Neural cell (in vitro differentiated cells): ENCODE measurements around the gene TAF11L2. TPM values are rescaled to one million over a fixed set of nuclear protein-coding genes. Genes with fewer than 3 reads are reported as not detected.

Source experiments
- H2AFZ ChIP-seq: fragments of 200-600, 300-800 bp; sonication (generic), shearing (Covaris generic); 2 replicates; pipeline ENCODE4 v1.6.0; 2014; ENCODE audit warnings: low read depth, mild to moderate bottlenecking, antibody characterized with exemption, low read length, moderate library complexity
- H3F3A ChIP-seq: fragments of 200-600 bp; shearing (Covaris generic); 2 replicates; pipeline ENCODE4 v1.6.1; 2016; ENCODE audit warnings: mild to moderate bottlenecking, moderate library complexity, mixed read lengths, antibody characterized with exemption, low read length; ENCODE audit not compliant: insufficient read depth, poor library complexity, severe bottlenecking
- H3K27ac ChIP-seq: fragments of 200-600, 300-800 bp; sonication (generic), shearing (Covaris generic); 2 replicates; pipeline ENCODE4 v1.5.1; 2014; ENCODE audit warnings: mild to moderate bottlenecking, low read length, moderate library complexity
- H3K27me3 ChIP-seq: fragments of 300-800, 200-600 bp; sonication (generic), shearing (Covaris generic); 2 replicates; pipeline ENCODE4 v1.6.0; 2014; ENCODE audit warnings: mild to moderate bottlenecking, low read depth, low read length, moderate library complexity; ENCODE audit not compliant: insufficient read depth
- H3K36me3 ChIP-seq: fragments of 300-800, 200-600 bp; sonication (generic), shearing (Covaris generic); 2 replicates; pipeline ENCODE4 v1.5.1; 2014; ENCODE audit warnings: mild to moderate bottlenecking, antibody characterized with exemption, low read length, moderate library complexity; ENCODE audit not compliant: insufficient read depth
- H3K4me2 ChIP-seq: fragments of 300-800, 200-600 bp; sonication (generic), shearing (Covaris generic); 2 replicates; pipeline ENCODE4 v1.6.0; 2014; ENCODE audit warnings: mild to moderate bottlenecking, low read length
- H3K4me3 ChIP-seq: fragments of 300-800, 200-600 bp; sonication (generic), shearing (Covaris generic); 2 replicates; pipeline ENCODE4 v1.5.1; 2014; ENCODE audit warnings: mild to moderate bottlenecking, low read length, moderate library complexity
- H3K79me2 ChIP-seq: fragments of 200-600 bp; shearing (Covaris generic); replicated peaks from 2 replicates; pipeline ENCODE4 v1.6.0; 2014; ENCODE audit warnings: mild to moderate bottlenecking, low read length, moderate library complexity; ENCODE audit not compliant: insufficient read depth
- H3K9ac ChIP-seq: fragments of 300-800, 200-600 bp; sonication (generic), shearing (Covaris generic); 2 replicates; pipeline ENCODE4 v1.6.1; 2016; ENCODE audit warnings: mild to moderate bottlenecking, low read length, mixed read lengths
- H3K9me2 ChIP-seq: fragments of 200-600 bp; shearing (Covaris generic); 2 replicates; pipeline ENCODE4 v1.6.1; 2016; ENCODE audit warnings: mild to moderate bottlenecking, low read length, mixed read lengths; ENCODE audit not compliant: insufficient read depth
- H3K9me3 ChIP-seq: fragments of 200-600, 300-800 bp; sonication (generic), shearing (Covaris generic); 2 replicates; pipeline ENCODE4 v1.6.1; 2016; ENCODE audit warnings: mild to moderate bottlenecking, mixed run types, low read length, moderate library complexity, mixed read lengths
- H4K20me1 ChIP-seq: fragments of 200-600 bp; shearing (Covaris generic); 2 replicates; pipeline ENCODE4 v1.6.1; 2016; ENCODE audit warnings: mild to moderate bottlenecking, mixed run types; ENCODE audit not compliant: insufficient read depth
- CTCF ChIP-seq: fragments of 450-650 bp; IDR thresholded peaks from 2 replicates; pipeline ENCODE4 v1.5.1; 2014; ENCODE audit warnings: antibody characterized with exemption, mild to moderate bottlenecking, moderate library complexity; ENCODE audit not compliant: poor library complexity, severe bottlenecking
- EP300 ChIP-seq: fragments of 450-650 bp; conservative IDR thresholded peaks from 2 replicates; pipeline ENCODE4 v1.6.1; 2014; ENCODE audit warnings: antibody characterized with exemption, mild to moderate bottlenecking, moderate library complexity; ENCODE audit not compliant: poor library complexity, severe bottlenecking
- EZH2 ChIP-seq: fragments of 200-600, 300-800 bp; shearing (Covaris generic), sonication (generic); IDR thresholded peaks from 2 replicates; pipeline ENCODE4 v1.6.1; 2014; ENCODE audit warnings: antibody characterized with exemption, low read length, borderline replicate concordance, mild to moderate bottlenecking; ENCODE audit not compliant: insufficient read depth, poor library complexity, severe bottlenecking
- MXI1 ChIP-seq: fragments of 450-650 bp; conservative IDR thresholded peaks from 2 replicates; pipeline ENCODE4 v1.6.1; 2014; ENCODE audit warnings: antibody characterized with exemption, mild to moderate bottlenecking; ENCODE audit not compliant: poor library complexity, severe bottlenecking
- POLR2AphosphoS5 ChIP-seq: IDR thresholded peaks from 2 replicates; pipeline ENCODE4 v1.6.1; 2012
- RAD21 ChIP-seq: fragments of 450-650 bp; conservative IDR thresholded peaks from 2 replicates; pipeline ENCODE4 v1.6.1; 2014; ENCODE audit warnings: antibody characterized with exemption, mild to moderate bottlenecking, moderate library complexity
- REST ChIP-seq: IDR thresholded peaks from 2 replicates; pipeline ENCODE4 v1.6.1; 2012; ENCODE audit warnings: borderline replicate concordance
- SMC3 ChIP-seq: fragments of 450-650 bp; conservative IDR thresholded peaks from 2 replicates; pipeline ENCODE4 v1.6.1; 2014; ENCODE audit warnings: antibody characterized with exemption, mild to moderate bottlenecking, moderate library complexity; ENCODE audit not compliant: poor library complexity
- TAF1 ChIP-seq: IDR thresholded peaks from 2 replicates; pipeline ENCODE4 v1.6.1; 2012; ENCODE audit warnings: low read depth
- polyA plus RNA-seq: library from polyadenylated mRNA; depleted of rRNA; stranded (reverse); fragments of >200 nt; gene quantifications from 2 replicates; pipeline ENCODE4 v1.2.3, GENCODE V29; 2014

The TAF11L2 gene
- polyA plus RNA-seq, 1 donor from 2014 or later, result not detected

- no peaks in the 10 kb centered on the region for H3K36me3 ChIP-seq
- H3K4me3 ChIP-seq, result no peak overlapping the region
- no peak overlapping the region for H2AFZ ChIP-seq
- no peaks in the 10 kb centered on the region for H3K79me2 ChIP-seq
- no peaks in the 10 kb centered on the region for H3F3A ChIP-seq
- H3K27ac ChIP-seq, result no peak overlapping the region
- no peaks in the 10 kb centered on the region for H3K9me2 ChIP-seq
- no peak for TF ChIP-seq CTCF
- TF ChIP-seq EZH2, result no peak
- no peak for TF ChIP-seq EP300
- no peak for TF ChIP-seq TAF1
- no peak for TF ChIP-seq SMC3
- no peak for TF ChIP-seq REST
- no peak for TF ChIP-seq POLR2AphosphoS5
- TF ChIP-seq MXI1, result no peak
- TF ChIP-seq RAD21, result no peak
- no peak overlapping the region for H3K9ac ChIP-seq
- H4K20me1 ChIP-seq, result no peaks in the 10 kb centered on the region
- no peak overlapping the region for H3K4me2 ChIP-seq
- H3K9me3 ChIP-seq, result no peaks in the 10 kb centered on the region
- H3K27me3 ChIP-seq, result no peaks in the 10 kb centered on the region
These were observed 5.3 kb upstream of the TAF11L2 start for GRCh38 chr5:17492770-17493169.

GRCh38 chr5:17497446-17497845 is 585 bp upstream of the TAF11L2 start:
- Histone ChIP-seq H3K27me3 (no peaks in the 10 kb centered on the region), H3K4me2 (no peak overlapping the region), H3K9me3 (no peaks in the 10 kb centered on the region), H3K4me3 (no peak overlapping the region), H3F3A (no peaks in the 10 kb centered on the region), H3K9me2 (no peaks in the 10 kb centered on the region), H3K27ac (no peak overlapping the region), H3K9ac (no peak overlapping the region), H3K36me3 (no peaks in the 10 kb centered on the region), H3K79me2 (no peaks in the 10 kb centered on the region), H2AFZ (no peak overlapping the region), H4K20me1 (no peaks in the 10 kb centered on the region)
- TF ChIP-seq MXI1, result no peak
- no peak for TF ChIP-seq SMC3
- TF ChIP-seq CTCF, result no peak
- TF ChIP-seq RAD21, result no peak
- TF ChIP-seq EP300, result no peak
- TF ChIP-seq TAF1, result no peak
- no peak for TF ChIP-seq EZH2
- TF ChIP-seq REST, result no peak
- TF ChIP-seq POLR2AphosphoS5, result no peak
